PC-3 (cell line): ENCODE measurements around the gene ABCC11. TPM values are rescaled to one million over a fixed set of nuclear protein-coding genes. Genes with fewer than 3 reads are reported as not detected.

ENCODE experiments used
- ATAC-seq: fragments of 200-7000 bp; cut with Tn5 transposase; 2 replicates; pipeline ENCODE4 v1.9.1; 2020; ENCODE audit warnings: mild to moderate bottlenecking, moderate library complexity
- BruUV-seq: library from RNA; stranded (reverse); fragments of 400-500 nt; replicated peaks from 2 replicates; lab custom pipeline; 2021; lab: Mats Ljungman, UMichigan
- CTCF ChIA-PET: fragments of 300-600 bp; sonication (Branson Sonifier 250); formaldehyde crosslinking; loops from one replicate; lab custom pipeline; 2022; ENCODE audit warnings: antibody characterized with exemption; lab: Charles Lee
- POLR2A ChIA-PET: fragments of 300-600 bp; sonication (Branson Sonifier 250); formaldehyde crosslinking; loops from one replicate; lab custom pipeline; 2022; ENCODE audit warnings: antibody characterized with exemption; ENCODE audit not compliant: unreplicated experiment; lab: Charles Lee
- DNase-seq: peaks from one replicate; pipeline ENCODE4 v3.0.0-alpha.2; 2015
- H2AFZ ChIP-seq: fragments of 300-600 bp; sonication (generic); 2 replicates; pipeline ENCODE4 v1.6.0; 2016; ENCODE audit warnings: antibody characterized with exemption, low read length
- H3F3A ChIP-seq: fragments of 300-600 bp; sonication (generic); one replicate; pipeline ENCODE4 v1.6.0; 2017; ENCODE audit warnings: antibody characterized with exemption, low read length, control low read depth, mild to moderate bottlenecking; ENCODE audit not compliant: unreplicated experiment
- H3K27ac ChIP-seq: fragments of 300-600 bp; sonication (generic); 2 replicates; pipeline ENCODE4 v1.5.1; 2016; ENCODE audit warnings: mild to moderate bottlenecking, low read length
- H3K27me3 ChIP-seq: fragments of 300-600 bp; sonication (generic); 2 replicates; pipeline ENCODE4 v1.6.1; 2016; ENCODE audit warnings: low read length, mixed read lengths
- H3K36me3 ChIP-seq: fragments of 300-600 bp; sonication (generic); 2 replicates; pipeline ENCODE4 v1.6.1; 2016; ENCODE audit warnings: low read depth, mixed run types, low read length, mixed read lengths
- H3K4me1 ChIP-seq: fragments of 300-600 bp; sonication (generic); 2 replicates; pipeline ENCODE4 v1.5.1; 2016; ENCODE audit warnings: low read length; ENCODE audit not compliant: insufficient read depth
- H3K4me2 ChIP-seq: fragments of 300-600 bp; sonication (generic); 2 replicates; pipeline ENCODE4 v1.6.0; 2016; ENCODE audit warnings: low read length
- H3K4me3 ChIP-seq: fragments of 300-600 bp; sonication (generic); 2 replicates; pipeline ENCODE4 v1.5.1; 2016; ENCODE audit warnings: mild to moderate bottlenecking, low read length, mixed read lengths
- H3K79me2 ChIP-seq: fragments of 300-600 bp; sonication (generic); 2 replicates; pipeline ENCODE4 v1.6.1; 2017; ENCODE audit warnings: low read length, mixed read lengths
- H3K9ac ChIP-seq: fragments of 300-600 bp; sonication (generic); 2 replicates; pipeline ENCODE4 v1.6.0; 2016; ENCODE audit warnings: mild to moderate bottlenecking, low read length
- H3K9me2 ChIP-seq: fragments of 300-600 bp; sonication (generic); replicated peaks from 2 replicates; pipeline ENCODE4 v1.6.1; 2016; ENCODE audit warnings: mixed run types, low read length, mixed read lengths
- H3K9me3 ChIP-seq: fragments of 300-600 bp; sonication (generic); 2 replicates; pipeline ENCODE4 v1.6.1; 2016; ENCODE audit warnings: low read length, mixed read lengths
- H4K20me1 ChIP-seq: fragments of 300-600 bp; sonication (generic); 2 replicates; pipeline ENCODE4 v1.6.1; 2016; ENCODE audit warnings: low read length, mixed read lengths
- CTCF ChIP-seq: fragments of 300-600 bp; sonication (generic); conservative IDR thresholded peaks from 2 replicates; pipeline ENCODE4 v1.5.1; 2017; ENCODE audit warnings: antibody characterized with exemption, low read depth, mild to moderate bottlenecking, low read length
- EZH2 ChIP-seq: fragments of 300-600 bp; sonication (generic); IDR thresholded peaks from one replicate; pipeline ENCODE4 v1.6.1; 2017; ENCODE audit warnings: antibody characterized with exemption, mild to moderate bottlenecking, low read length; ENCODE audit not compliant: unreplicated experiment
- EZH2phosphoT487 ChIP-seq: fragments of 300-600 bp; sonication (generic); IDR thresholded peaks from 2 replicates; pipeline ENCODE4 v1.6.1; 2018; ENCODE audit warnings: mild to moderate bottlenecking, antibody characterized with exemption, low read length, borderline replicate concordance
- intact Hi-C: fragments of 100-400 bp; cut with micrococcal nuclease; formaldehyde crosslinking; loops from 2 replicates; pipeline ENCODE4 v1.9.0; 2023
- total RNA-seq: library from RNA; depleted of rRNA; stranded (reverse); fragments of >200 nt; gene quantifications from 2 replicates; pipeline ENCODE4 v1.2.3, GENCODE V29; 2014; rRNA removed

Gene ABCC11
- total RNA-seq, 1 experiment from 2014 or later, result 0.26 TPM

DNA sequence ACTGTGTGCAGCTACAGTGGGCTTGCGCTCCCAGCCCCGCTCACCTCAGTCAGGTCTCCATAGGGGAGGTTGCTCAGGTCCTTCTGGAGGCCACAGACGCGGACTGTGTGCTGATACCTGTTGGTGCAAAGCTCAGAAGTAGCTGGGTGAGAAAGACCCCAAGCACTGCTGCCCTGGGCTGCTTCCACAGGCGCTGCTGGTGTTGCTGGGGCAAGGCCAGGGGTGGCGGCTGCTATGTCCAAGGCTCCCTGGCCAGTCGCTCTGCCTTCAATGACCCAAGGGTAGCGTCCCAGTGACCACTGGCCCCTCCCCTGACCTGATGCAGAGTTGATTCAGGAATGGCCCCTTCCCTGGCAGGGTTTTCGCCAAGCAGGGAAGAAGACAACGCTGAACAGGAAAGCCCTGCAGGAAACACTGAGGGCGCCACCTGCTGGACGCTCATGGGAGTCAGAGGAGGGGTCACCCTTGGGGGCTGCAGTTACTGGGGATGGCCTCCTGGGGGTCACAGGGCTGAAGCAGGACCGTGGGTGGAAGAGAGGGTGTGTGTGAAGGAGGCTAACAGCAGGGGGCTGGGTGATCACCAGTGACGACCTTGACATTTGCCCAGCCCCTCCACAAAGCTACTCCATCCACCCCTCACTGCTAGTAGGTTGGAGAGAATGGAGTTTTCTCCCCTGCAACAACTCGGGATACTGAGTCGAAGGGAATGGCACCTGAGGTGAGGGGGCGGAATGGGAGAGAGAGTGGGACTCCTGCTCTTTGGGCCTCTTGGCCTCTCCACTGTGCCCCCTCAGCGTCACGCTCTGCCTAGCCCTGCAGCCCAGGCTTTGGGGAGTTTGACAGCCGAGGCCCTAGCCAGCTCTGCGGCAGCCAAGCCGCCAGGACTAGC is 129.9 kb downstream of the ABCC11 start:
- intact Hi-C loops, result no loop called here
- H3K27me3 ChIP-seq, result no peaks in the 10 kb centered on the region
- TF ChIP-seq EZH2phosphoT487 (no peak), EZH2 (no peak), CTCF (peak; percentile 85)
- H3K27ac ChIP-seq, result no peak overlapping the region
- H3K79me2 ChIP-seq, result no peaks in the 10 kb centered on the region
- H3K4me1 ChIP-seq, result peaks cover 7% of the 10 kb centered on the region
- no peaks in the 10 kb centered on the region for H3K36me3 ChIP-seq
- H3K9me3 ChIP-seq, result no peaks in the 10 kb centered on the region
- DNase-seq (peak; percentile 56), ATAC-seq (peak; percentile 43; the same call in 1 of the 2 replicates)
- H3K4me3 ChIP-seq, result no peak overlapping the region
- H2AFZ ChIP-seq, result no peak overlapping the region
- CTCF ChIA-PET, result no interaction called here
- no peaks in the 10 kb centered on the region for H4K20me1 ChIP-seq
- no peak overlapping the region for H3K4me2 ChIP-seq
- no TSS peak for BruUV-seq
- H3F3A ChIP-seq, result no peaks in the 10 kb centered on the region
- no peak overlapping the region for H3K9ac ChIP-seq
- no peaks in the 10 kb centered on the region for H3K9me2 ChIP-seq
- POLR2A ChIA-PET, result no interaction called here

Other genes with a start within 250 kb of the ABCC11 start
- gene ABCC12, start 91.5 kb downstream of the ABCC11 start, total RNA-seq, result not detected in 2 replicates
- gene LONP2, start 3.2 kb downstream of the ABCC11 start, total RNA-seq, result 32.3 and 41.5 TPM in 2 replicates
- gene SIAH1, start 137.9 kb upstream of the ABCC11 start, total RNA-seq, result 10.9 and 16.2 TPM in 2 replicates